GM21515 (cell line): Measurements from ENCODE around the gene TSGA10IP.

ENCODE experiments used
- ATAC-seq: cut with Tn5 transposase; IDR thresholded peaks from one replicate; pipeline ENCODE4 v1.9.1; 2021; ENCODE audit not compliant: unreplicated experiment

TSGA10IP gene

GRCh38 chr11:65973439-65974110 lies 28.3 kb downstream of the TSGA10IP start:
- no peak for ATAC-seq

DNA sequence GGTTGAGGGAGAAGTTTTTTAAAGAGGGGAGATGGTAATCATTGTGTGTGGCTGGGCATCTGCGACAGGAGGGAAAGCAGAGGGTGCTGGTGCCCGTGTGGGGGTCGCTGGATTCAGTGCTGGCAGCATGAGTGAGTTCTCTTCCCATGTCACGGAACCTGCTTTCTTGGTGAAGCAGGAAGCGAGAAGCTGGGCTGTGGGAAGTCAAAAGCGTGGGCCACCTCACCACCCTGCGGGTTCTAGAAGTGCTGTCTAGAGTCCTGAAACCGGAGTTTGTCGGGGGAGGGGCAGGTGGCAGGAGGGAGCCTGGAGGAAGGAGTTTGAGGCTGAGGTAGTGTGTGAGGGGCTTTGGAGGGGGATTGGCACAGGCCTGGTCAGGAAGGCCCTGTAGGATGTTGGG lies 30.5 kb downstream of the TSGA10IP start:
- ATAC-seq, result no peak

- ATAC-seq, result no peak
Observed at GRCh38 chr11:65976216-65977176, 31.2 kb downstream of the TSGA10IP start.

DNA sequence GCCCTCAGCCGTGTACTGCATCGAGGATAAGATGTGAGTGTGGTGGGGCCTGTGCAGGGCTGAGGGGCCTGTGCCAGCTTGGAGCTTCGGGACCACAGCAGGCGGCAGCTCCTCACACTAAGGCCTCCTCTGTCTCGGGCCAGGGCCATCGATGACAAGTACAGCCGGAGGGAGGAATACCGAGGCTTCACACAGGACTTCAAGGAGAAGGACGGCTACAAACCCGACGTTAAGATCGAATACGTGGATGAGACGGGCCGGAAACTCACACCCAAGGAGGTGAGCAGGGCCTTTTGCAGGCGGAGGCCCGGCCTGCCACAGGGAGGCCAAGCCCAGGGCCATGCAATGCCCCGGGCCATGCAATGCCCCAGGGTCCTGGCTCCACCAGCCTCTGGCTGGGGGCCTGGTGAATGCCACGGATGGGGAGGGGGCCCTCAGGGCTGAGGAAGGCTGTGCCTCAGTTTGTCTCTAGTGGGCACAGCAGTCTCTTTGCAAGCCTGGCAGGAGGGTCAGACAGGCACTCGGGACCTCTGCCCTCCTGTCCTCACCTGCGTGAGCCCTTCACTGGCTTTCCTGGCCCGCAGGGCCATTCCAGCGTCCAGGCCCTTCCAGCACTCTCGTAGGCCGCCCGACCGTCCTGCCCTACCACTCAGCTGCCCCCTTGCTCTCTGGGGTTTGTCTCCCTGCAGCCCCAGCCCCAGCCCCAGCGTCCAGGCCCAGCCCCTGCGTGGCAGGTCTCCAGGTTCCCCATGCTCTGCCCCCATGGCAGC lies 32.5 kb downstream of the TSGA10IP start:
- no peak for ATAC-seq

- no peak for ATAC-seq
Observed at GRCh38 chr11:65978391-65979238, 33.3 kb downstream of the TSGA10IP start.

GRCh38 chr11:65979261-65979759 lies 34.0 kb downstream of the TSGA10IP start:
- no peak for ATAC-seq

DNA sequence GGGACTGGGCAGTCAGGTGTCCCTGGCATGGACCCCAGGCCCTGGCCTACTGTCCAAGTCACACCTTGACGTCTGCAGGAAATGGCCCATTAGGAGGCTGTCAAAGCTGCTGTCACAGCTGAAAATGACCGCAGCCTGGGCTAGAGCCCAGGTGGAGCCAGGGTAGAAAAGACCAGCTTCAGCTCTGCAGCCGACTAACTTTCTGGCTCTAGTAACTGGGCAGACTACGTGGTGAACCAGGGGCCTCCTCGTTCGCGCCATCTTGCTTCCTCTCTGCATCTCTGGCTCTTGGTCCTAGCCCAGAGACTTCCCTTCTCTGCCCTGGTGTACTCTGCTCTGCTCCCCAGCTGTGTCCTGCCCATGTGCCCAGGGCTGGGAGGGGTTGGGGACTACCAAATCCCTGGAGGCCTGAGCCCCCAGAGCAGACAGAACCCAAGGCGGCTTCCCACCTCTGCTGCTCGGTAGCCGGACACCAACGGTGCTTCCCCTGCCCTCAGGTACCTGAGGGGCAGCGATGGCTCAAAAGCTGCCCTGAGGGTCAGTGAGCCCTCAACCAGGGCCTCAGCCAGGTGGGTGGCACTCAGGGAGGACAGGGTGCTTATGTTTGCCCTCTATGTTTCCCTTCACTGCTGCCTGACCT lies 35.9 kb downstream of the TSGA10IP start:
- no peak for ATAC-seq

- no peak for ATAC-seq
Observed at GRCh38 chr11:65981972-65982823, 36.9 kb downstream of the TSGA10IP start.

DNA sequence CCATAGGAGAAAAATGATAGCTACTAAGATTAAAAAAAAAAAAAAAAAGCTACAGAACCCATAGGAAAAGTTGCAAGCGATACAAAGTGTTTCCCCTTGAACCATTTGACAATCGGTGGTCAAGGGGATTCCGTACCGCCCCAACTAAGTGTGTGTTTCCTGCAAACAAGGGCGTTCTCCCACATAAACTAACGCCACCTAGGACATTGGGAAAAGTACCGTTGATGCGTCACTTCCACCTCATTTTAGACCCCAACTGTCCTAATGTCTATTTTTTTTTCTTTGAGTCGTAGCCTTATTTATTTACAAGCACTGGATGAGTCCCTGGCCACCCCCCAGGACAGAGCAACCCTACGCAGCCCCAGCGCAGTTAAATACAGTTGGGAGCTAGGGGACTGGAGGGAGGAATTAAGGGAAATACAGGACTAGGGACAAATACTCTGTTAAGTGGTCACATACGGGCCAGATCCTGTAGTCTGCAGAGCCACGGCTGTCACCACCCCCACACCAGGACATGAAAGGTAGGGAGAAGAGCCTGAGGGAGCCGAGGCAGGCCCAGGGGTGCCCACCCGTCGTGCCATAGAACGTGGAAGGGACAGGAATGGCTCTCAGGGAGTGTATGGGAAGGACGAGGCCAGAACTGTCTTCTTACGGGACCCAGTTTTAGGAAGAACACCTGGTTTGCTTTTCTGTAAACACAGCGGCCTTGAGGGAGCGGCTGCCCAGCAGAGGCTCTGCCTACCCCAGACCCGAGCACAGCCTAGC lies 37.7 kb downstream of the TSGA10IP start:
- ATAC-seq, result no peak

DNA sequence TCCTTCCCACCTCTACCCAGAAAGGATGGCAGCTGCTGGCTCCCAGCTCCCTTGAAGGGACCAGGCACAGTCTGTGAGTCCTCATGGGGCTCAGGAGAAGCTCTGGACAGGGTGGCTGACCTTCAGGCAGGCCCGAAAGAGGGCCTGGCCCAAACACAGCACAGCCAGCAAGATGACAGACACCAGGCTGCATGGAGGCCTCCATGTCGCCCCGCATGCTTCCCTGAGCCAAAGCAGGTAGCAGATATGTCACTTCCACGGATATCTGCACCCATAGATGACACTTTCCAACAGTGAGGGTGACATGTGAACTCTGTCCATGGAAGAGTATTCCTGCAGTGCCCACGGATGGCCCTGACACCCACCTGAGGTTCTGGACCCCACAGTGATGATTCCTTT lies 38.3 kb downstream of the TSGA10IP start:
- ATAC-seq, result no peak

DNA sequence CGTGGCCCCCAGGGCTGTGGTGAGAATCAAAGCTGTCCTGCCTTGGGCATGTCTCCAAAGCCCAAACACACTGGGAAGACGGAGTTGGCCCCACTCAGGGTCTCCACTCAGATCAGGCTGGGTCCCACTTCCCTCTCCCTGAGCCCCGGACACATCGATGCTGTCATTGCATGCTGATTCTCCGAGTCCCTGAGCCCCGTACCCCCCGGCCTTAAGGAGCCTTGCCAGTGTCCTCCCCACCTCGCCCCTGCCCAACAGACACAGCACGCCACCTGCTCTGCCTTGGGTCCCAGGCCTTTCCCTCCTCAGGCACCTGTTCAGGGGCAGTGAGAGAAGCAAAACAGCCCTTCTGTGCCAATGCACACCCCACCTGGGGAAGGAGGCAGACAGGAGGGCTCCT lies 42.1 kb downstream of the TSGA10IP start:
- ATAC-seq, result no peak

DNA sequence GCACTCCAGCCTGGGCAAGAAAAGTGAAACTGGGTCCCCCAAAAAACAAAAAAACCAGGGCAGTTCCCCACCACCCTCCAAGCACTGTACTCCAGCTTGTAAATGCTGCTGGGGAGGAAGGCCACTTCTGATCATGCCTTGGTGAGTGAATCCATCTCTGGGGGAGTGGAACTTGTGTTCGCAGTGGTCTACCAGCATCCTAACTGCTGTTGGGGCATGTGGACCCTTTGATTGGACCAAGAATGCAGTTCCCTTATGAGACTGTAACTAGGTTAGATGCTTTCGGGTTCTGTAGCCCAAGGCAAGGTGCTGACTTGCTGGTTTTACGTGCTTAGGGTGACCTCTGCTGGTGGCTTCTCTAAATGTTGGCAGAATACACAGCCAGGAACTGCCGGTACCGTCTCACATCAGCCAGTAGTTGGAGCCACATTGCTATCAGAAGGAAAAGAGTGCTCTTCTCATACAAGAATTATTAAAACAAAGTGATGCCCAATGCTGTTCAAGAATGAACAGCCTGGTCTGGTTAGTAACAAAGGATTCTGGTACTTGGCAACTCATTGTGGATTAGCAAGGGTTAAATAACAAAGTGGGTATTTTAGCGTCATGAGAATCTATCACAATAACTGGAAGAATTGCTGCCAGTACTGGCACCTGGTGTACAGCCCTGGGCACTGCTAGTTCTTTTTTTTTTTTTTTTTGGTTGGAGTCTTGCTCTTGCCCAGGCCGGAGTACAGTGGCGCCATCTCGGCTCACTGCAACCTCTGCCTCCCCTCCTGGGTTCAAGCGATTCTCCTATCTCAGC lies 43.7 kb downstream of the TSGA10IP start:
- peak; percentile 97 for ATAC-seq

DNA sequence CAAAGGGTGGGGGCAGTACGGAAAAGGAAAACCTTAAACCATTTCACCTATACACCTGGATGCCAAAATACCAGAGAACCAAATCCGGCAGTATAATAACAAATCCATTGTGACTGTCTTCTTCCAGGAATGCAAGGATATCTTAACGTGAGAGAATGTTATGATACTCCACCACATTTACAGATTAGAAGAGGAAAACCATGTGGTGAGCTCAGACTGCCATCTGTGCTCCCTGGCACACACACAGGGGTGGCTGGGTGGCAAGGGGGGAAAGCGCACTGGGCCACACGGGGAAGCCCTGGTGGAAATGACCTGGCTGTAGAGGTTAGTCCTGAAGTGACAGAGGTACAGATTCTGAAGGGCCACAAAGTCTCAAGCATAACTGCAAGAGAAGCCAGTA lies 46.8 kb downstream of the TSGA10IP start:
- no peak for ATAC-seq

DNA sequence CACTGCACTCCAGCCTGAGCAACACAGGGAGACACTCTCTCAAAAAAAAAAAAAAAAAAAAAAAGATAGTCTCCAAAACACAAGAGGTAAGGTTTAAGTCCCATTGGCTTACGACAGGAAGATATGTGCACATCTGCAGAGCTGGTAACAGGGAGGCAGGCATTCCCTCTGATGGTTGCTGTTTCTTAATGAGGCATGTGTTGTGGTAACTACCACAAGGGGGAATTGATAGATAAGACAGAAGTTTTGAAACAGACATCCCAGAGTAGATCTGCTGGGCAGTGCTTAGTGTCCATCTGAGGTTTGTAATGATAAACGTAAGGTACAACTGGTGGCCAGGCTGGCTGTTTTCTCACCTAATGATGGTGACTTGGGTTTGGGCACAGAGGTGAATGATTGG lies 52.0 kb downstream of the TSGA10IP start:
- no peak for ATAC-seq

- peak; percentile 69 for ATAC-seq
Observed at GRCh38 chr11:66001942-66002647, 56.8 kb downstream of the TSGA10IP start, which contains the start of the genes BANF1 and EIF1AD. Gene BANF1, plus strand, starts transcription at chr11:66002503. Its CDS starts 748 bp downstream, at chr11:66003251. Gene EIF1AD, minus strand, starts transcription at chr11:66002157. Its CDS starts 1,768 bp downstream, at chr11:66000389.

- peak; percentile 27 for ATAC-seq
Observed at GRCh38 chr11:66002648-66003225, 57.5 kb downstream of the TSGA10IP start.
